SHP77 (cell line): ENCODE data around the gene COTL1.

ENCODE experiments used
- DNase-seq, 2 experiments: peaks; one replicate each; lab custom pipeline; 2025; lab: John Stamatoyannopoulos, UW

Gene COTL1

DNA sequence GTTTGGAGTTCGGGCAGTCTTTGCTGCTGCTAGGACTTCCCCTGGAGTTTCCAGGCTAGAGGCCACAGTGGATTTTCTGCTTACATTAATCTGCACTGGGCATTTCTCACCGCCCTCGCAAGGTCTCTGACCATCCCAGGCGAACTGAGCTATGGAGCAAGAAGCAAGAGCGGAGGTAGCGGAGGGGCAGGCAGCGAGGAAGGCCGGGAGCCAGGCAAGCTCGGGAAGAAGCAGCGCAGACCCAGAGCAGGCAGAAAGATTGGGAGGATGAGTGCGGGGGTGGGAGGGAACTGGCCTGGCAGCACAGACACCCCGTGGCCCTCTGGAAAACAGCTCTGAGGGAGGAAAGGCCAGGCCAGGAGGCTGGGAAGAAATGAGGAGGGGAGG is 3.8 kb downstream of the COTL1 start:
- no peak for DNase-seq

DNA sequence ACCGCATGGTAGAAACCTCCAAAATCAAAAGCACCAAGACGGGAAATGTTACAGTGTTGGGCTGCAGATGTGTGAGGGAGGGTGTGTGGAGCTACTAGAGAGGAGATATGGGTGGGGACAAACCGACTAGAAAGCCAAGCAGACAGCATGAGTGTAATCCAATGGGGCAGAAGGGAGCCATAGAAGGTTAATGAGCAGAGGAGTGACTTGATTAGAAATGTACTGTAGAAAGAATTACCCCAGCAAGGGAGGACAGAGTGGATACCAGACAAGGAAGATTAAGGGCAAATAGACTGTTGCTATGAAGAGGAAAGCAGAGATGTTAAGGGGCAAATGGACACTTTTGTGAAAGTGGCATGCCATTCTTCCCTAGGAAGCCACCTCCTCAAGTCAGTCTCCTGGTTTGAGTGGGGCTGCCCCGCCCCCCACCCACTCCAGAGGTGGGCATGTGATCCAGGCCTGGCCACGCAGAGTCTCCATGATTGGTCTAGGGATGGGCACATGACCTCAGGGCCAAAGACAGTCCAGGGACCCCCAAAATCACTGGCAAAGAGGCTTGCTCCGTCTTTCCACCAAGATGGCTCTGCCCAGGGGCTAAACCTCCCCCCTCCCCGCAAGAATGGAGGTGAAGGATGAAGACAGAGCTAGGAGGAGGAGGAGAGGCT is 4.3 kb downstream of the COTL1 start:
- no peak for DNase-seq

DNA sequence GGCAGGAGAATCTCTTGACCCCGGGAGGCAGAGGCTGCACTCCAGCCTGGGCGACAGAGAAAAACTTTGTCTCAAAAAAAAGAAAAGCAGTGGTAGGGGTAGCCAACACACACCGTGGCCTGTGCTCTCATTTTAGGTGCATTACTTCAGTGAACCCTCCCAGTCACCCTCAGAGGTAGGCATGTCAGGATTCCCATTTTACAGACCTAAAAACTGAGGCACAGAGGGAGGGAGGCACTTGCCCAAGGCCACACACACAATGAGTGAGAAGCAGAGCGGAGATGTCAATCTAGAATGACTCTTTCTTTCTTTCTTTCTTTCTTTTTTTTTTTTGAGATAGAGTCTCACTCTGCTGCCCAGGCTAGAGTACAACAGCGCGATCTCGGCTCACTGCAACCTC is 5.2 kb downstream of the COTL1 start:
- no peak for DNase-seq

DNA sequence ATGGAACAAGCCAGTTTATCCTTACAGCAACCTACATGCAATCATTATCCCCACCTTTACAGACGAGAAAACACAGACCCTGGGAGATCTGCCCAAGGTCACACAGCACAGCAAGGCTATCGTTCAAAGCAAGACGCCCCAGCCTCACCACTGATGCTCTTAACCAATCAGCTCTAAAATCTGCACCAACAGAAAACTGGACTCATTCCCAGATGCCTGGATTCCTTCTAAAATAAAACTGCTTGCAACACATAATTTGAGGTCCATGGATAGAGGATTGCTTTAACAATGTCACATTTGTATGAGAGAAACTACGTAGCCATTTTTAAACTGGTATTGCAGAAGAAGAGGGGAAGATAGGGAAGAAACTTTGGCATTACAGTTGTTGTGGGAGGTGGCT is 6.8 kb downstream of the COTL1 start:
- no peak for DNase-seq

DNA sequence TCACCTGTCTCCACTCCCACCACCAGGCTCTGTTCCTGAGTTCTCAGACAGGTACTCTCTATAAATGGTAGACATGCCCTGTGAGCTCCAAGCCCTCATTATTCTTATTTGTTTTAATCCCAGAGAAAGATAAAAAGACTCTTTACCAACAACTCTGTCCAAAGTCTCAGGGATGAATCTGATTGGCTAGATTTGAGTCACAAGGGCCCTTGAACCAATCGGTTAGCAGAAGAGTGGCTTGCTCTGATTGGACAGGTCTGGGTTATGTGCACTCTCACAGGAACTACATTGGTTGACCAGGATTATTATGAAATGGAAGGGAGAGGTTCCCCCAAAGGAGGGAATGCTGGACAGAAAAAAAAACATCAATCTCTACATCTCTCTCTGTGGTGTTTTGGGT is 7.5 kb downstream of the COTL1 start:
- DNase-seq = no peak

DNA sequence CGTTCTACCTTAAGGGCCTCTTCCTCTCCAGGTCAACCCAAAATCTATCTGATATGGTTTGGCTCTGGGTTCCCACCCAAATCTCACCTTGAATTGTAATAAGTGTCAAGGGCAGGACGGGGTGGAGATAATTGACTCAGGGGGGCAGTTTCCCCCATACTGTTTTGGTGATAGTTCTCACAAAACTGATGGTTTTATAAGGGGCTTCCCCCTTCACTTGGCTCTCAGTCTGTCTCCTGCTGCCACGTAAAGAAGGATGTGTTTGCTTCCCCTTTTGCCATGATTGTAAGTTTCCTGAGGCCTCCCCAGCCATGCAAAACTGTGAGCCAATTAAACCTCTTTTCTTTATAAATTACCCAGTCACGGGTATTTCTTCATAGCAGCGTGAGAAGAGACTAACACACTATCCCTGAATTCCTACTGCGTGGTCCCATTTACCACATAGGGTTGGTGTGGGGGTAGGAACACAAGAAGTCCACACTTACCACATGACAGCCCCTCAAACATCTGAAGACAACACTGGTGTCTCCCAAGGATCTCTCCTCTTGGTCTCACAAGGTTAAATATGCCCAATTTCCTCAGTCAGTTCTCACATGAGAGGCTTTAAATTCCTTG is 8.2 kb downstream of the COTL1 start:
- DNase-seq = no peak

DNA sequence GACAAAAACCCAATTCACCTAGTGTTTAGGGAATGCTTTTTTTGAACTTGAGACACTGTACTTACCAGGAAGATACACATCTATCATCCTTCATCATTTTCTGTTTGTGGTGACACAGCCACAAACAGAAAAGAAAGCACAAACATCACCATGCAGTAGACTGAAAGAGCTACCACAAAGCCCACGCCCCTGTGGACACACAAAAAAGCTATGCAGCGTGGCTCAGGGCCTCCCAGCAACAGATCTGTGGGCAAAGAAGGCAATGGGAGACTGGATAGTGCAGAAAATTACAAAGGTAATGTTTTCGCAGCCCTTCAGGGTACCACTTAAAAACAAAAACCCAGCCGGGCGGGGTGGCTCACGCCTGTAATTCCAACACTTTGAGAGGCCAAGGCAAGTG is 9.6 kb downstream of the COTL1 start:
- no peak for DNase-seq

DNA sequence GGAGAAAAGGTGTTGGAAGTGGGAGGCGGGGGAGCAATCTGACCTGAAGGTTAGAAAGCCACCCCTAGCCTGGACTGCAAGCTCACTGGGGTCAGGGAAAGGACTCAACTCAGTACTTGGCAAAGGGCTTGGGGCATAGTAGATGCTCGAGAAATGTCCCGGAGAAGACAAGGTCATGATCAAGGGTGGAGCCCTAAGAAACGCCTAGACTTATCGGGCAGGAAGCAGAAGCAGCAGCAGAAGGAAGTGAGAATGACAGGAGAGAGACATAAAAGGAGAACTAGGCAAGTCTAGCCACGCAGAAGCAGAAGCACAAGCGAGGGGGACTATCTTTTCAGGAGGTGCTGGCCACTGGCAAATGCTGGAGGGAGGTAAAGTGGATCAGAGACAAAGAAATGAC is 10.2 kb downstream of the COTL1 start:
- DNase-seq = no peak

DNA sequence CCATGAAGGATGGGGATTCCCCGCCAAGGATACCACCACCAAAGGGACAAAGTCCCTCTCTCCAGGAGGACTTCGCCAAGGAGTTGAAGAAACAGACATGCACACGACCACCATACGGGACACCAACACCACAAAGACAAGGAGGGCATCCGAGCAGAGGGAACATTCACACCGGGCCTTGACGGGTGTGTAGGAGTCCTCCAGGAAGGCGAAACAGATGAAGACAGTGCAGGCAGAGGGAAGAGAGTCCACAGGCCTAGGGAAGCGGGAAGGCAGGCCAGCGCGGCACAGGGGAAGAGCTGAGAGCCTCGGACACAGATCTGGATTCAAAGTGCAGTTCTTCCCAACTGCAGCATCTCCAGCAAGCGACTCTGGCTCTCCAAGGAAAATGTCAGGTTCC is 10.8 kb downstream of the COTL1 start:
- DNase-seq = no peak

DNA sequence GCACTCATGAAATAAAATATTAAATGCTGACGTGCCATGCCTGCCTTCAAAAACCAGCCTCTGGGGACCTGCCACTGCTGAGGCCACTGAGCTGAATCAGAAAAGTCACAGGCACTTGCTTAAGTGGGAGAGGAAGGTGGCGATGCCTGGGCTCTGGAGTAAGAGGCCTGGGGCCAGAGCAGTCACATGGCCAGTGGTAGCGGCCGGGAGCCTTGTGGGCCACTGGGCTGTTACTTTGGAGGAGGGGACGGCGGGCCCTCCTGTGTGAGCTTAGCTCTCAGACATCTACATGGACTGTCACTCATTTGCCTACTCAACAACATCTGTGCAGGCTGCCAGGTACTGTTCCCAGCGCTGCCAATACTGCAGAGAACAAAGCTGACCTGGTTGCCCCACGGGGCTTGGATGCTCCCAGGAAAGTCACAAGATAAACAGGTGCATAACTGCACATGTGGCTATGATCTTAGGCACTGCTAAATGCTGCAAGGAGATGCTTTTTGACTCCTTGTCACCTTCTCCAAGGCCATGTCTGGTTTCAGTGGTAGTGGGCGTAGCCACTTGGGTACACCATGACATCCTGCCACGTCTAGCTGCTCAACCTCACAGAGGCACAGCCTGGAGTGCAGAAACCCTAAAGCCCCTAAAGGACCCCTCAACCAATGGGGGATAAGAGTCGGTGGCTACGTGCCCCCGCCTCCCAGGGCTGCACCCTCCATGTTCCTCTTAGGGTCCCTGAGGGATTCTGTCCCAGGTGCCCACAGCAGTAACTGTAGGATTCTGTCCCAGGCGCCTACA is 11.6 kb downstream of the COTL1 start:
- no peak for DNase-seq

DNA sequence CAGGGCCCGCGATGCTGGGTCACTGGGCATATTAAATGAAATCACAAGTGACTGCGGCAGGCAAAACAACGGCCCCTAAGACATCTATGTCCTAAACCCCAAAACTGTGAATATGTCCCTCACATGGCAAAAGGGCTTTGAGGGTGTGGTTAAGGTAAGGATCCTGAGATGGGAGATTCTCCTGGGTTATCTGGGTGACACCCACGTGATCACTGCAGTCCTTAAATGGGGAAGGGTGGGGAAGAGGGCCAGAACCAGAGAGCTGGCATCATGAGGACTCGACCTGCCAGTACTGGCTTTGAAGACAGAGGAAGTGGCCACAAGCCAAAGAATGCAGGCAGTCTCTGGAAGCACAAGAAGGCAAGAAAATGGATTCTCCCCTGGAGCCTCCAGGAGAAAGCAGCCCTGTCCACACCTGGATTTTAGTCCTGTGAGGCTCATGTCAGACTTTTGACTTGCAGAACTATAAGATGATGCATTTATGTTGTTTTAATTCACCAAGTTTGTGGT is 12.5 kb downstream of the COTL1 start:
- no peak for DNase-seq

DNA sequence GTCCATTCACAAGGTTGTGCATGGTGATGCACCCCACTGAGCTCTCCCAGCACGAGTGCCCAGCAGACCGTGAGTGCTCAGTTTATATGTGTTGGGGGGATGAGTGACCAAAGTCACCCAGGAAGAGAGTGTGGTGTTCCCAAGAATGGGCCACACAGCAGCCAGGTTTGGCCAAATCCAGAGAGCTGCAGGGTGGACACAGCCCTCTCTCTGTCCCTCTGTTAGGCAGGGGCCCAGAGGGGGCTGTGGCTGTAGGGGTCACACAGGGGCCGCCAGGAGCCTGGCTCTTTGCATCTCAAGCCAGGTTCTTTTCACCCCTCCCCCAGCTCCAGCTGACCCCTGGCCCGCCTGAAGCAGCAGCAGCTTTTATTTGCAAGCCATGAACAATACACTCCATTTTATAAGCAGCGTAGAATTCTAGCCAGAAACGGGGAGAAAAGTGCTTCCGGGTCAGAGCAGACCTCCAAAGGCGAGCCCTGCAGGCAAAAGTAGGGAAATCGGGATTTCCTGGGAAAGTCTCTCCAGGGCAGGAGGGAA is 13.3 kb downstream of the COTL1 start:
- DNase-seq = no peak

DNA sequence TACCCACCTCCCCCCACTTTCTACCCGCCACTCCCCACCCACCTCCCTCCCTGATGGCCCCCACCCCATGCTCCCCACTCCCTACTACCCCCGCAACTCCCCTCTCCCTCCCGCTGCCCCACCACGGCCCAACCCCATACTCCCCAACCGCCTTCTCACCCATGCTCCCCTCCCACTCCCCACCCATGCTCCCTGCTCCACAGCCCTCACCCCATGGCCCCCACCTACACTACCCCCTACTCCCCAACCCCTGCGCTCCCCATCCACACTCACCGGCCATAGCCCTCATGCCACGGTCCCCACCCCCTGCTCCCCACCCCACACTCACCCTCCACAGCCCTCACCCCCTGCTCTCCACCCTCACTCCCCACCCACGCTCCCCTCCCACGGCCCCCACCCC is 13.9 kb downstream of the COTL1 start:
- no peak for DNase-seq

DNA sequence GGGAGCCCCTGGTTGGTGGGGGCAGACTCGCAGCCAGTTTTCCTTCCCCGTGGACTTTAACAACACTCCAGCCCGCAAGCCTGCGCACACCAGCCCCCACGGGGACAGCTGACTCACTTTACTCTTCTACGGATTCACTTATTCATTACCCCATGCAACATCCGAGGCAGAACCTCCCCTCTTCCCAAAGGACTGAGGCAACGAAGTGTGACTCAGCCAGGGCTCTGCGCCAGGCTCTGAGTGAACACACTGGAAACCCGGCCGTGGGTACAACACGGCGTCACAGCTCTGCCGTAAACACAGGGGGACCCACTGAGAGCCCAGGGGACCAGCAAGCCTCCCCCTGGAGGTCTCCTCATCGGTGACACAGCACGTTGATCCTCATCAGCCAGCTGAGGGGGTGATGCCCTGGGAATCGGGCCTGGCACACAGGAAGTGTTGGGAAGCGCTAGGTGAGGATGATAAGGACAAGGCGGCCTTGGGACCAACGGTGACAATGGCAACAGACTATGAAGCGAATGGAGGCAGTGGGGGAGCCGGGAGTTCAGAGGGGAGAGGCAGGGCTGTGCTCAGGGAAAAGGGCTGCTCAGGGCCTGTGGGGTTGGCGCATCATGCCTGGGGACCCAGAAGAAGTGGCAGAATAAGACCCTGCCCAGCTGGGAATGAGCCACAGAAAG is 14.6 kb downstream of the COTL1 start:
- DNase-seq = peak in 1 of 2 experiments; percentile 40

DNA sequence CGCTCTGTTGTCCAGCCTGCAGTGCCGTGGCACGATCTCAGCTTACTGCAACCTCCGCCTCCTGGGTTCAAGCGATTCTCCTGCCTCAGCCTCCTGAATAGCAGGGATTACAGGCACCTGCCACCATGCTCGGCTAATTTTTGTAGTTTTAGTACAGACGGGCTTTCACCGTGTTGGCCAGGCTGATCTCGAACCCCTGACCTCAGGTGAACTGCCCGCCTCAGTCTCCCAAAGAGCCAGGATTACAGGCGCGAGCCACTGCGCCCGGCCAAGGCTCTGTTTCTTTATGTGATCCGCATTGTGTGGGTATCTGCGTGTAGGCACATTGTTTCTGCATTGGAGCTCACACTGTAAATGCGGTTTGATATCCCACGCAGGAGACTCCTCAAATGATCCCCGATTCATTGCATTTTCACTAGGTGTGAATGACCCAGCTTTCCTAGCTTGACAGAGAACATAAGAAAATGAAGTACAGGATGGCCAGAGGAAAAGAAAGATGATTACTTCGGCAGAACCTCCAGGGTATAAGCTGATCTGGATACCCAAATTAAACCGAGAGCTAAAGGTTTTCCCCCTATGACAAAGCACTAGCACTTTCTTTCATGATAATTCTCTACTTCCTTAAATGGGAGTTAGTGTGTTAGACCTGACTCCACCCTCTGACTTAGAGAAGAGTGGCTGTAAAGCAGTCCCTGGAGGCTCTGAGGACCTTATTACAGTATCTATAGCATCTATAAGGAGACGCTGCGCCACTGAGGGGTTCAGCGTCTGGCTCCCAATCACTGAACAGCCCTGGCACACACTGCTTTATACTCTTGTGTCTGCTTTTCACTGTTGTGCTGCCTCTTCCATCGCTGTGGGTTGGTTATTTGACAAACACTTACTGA is 17.3 kb downstream of the COTL1 start:
- no peak for DNase-seq

DNA sequence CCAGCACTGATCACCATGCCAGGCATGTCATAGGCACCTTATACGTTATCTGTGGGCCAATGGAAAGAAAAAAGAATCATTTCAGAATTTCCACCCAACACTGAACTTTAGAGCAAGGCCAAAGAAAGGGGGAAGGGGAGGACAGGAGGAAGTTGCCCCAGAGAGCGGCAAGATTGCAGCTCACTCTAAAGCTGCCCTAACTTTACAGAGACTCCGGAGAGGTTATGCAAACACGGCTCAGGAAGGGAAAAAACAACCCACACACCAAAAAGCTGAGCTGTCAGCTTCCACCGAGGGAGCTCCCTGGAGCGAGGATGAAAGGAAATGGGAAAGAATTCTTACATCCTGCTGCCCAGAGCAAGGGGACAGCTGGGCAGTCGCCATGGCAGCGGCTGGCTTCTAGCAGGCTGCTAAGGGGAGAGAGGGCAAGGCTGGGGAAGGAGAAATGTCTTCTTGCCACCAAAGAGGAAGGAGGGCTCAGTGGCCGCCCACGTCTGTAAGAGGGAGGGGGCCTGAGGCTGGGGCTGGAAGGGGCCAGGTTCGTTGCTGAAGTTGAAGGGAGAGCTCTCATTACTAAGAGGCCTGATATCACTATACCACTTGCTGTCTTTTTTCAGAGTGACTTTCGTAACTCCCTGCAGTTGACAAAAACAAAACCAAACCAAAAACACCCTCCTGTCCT is 18.2 kb downstream of the COTL1 start:
- DNase-seq = peak in 1 of 2 experiments; percentile 12

DNA sequence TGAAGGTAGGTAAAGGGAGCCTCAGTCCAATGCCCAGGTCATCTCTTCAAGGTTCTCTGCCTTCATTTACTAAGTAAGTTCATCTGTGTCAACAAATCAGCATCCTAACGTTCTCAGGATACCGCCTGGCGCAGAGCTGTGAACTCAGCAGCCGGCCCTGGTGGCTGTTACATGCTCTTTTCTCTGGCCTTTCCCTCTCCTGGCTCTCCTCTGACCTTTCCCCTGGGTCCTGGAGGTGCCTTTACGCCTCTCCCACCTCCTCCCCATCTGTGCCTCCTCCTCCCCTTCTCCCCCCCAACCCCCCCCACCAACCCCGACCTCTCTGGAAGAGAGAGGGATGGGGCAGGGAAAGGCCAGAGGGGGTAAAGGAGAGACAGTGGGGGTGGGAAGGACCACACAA is 19.5 kb downstream of the COTL1 start:
- no peak for DNase-seq

DNA sequence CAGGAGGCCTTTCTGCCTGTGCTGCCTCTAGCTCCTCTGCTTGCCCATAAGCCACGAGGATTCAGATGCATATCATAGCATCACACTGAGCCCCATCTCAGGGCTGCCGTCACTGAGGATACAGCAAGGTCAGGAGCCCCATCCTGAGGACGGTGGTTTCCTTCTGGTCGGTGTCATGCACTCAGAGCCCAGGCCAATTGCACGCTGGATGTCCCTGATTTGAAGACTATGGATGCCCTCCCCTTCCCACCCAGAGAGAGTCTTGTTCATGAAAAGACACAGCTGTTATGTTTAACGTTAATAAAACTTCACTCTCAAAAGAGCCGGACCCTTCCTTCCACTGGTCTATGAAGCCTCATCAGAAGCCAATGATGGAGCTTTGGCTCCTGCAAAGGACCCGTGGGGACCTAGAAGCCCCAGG is 19.9 kb downstream of the COTL1 start:
- no peak for DNase-seq

DNA sequence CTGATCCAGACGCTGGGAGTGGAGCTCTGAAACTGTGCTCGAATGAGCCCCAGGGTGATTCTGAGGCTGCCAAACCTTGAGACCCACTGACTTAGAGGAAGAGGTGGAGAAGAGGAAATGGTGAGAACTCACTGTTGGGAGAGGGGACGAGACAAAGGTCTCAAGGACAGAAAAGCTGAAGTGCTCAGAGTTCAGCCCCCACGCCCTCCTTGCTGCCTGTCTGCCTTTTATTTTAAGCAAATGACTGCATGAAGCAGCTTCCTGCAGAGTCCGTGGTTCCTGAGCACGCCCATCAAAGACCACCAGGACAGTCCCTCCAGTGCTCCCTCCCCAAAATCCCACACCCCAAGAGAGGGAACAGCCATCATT is 20.4 kb downstream of the COTL1 start:
- DNase-seq = no peak

DNA sequence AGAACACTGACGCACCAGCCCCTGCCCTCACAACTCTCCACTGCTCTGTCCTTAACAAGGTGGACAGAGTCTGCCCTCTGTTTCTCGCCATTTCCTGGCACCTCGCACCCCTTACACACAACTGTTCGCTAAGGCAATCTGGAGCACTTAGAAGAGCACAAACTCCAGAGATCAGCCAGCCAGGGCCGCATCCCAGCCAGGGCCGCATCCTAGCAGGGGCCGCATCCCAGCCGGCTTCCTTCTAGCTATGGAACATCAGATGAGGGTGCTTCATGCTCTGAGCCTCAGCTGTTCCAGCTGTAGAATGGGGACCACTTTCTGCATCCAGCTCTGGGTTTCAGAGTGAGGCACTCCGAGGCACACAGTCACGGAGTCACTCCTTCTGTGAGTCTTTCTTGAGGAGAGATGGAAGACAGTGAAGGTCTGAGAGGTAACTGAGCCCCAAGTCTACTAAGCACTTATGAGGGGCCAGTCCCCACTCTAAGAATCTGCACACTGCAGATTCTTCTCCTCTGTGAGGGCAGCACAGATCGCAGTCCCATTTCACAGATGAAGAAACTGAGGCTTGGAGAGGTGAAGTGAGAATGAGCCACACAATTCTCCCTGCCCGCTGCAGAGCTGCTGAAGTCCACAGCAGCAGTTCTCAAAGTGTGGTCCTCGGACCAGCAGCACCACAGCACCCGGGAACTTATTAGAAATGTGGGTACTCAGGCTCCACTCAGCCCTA is 20.9 kb downstream of the COTL1 start:
- no peak for DNase-seq
